ENCODE data around the gene ZP1. TPM values are rescaled to one million over a fixed set of nuclear protein-coding genes. Genes with fewer than 3 reads are reported as not detected.

ZP1 gene
- total RNA-seq, 4 donors from 2014 or later, result 2.1 TPM; not detected in 3

DNA sequence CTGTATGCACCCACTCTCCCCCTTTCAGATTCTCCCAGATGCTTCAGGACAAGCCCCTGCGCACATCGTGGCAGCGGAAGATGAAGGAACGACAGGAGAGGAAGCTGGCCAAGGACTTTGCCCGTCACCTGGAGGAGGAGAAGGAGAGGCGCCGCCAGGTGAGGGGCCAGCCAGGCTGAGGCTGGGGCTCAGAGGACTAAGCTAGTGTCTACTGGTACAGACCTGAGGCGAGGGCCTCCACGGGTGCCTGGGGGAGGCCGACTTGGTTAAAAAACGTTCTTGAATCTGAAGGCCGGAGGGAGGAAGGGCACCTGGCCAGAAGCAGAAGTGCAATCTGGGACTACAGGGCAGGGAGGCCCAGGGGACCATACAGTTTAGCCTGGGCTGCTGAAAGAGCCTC is 19.4 kb upstream of the ZP1 start:
- Histone ChIP-seq H3K4me3 (no peak overlapping the region), H3K27ac (no peak overlapping the region), H3K27me3 (no peaks in the 10 kb centered on the region), H3K36me3 (peaks cover 0 to 35% (median 0%) of the 10 kb centered on the region in 3 donors), H3K4me1 (peaks cover 0 to 30% (median 3%) of the 10 kb centered on the region in 4 donors), H3K9me3 (no peaks in the 10 kb centered on the region)
- TF ChIP-seq, protein P1, sequence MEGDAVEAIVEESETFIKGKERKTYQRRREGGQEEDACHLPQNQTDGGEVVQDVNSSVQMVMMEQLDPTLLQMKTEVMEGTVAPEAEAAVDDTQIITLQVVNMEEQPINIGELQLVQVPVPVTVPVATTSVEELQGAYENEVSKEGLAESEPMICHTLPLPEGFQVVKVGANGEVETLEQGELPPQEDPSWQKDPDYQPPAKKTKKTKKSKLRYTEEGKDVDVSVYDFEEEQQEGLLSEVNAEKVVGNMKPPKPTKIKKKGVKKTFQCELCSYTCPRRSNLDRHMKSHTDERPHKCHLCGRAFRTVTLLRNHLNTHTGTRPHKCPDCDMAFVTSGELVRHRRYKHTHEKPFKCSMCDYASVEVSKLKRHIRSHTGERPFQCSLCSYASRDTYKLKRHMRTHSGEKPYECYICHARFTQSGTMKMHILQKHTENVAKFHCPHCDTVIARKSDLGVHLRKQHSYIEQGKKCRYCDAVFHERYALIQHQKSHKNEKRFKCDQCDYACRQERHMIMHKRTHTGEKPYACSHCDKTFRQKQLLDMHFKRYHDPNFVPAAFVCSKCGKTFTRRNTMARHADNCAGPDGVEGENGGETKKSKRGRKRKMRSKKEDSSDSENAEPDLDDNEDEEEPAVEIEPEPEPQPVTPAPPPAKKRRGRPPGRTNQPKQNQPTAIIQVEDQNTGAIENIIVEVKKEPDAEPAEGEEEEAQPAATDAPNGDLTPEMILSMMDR (IDR thresholded peaks at IDR 0.05), result no peak
- TF ChIP-seq POLR2A (IDR thresholded peaks at IDR 0.05), result no peak
- no peak for DNase-seq

DNA sequence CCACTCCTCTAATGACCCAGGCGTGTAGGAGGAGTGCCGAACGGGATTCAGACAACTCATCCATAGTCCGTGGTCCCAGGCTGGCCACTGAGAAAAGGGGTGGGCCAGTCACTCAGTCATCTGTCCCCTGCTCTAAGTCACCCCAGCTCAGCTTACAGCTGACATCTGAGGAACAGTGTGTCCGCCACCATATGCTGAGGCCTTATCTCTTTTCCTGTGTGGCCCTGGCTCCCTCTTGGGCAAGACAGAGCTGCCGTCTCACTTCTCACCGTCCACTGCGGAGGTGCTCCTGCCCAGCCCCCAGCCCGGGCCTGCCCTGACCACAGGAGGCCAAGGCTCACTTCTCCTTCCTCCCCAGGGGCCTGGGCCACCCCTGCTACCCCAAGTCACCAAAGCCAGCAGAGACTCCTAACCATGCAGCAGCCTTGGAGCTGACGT is 18.6 kb upstream of the ZP1 start:
- no peaks in the 10 kb centered on the region for H3K9me3 ChIP-seq
- no peak overlapping the region for H3K4me3 ChIP-seq
- H3K27me3 ChIP-seq, result no peaks in the 10 kb centered on the region
- H3K36me3 ChIP-seq, result peaks cover 0 to 36% (median 0%) of the 10 kb centered on the region in 3 donors
- DNase-seq, result no peak
- no peak overlapping the region for H3K27ac ChIP-seq
- TF ChIP-seq, protein P1 (IDR thresholded peaks at IDR 0.05), result no peak
- no peak for TF ChIP-seq POLR2A (IDR thresholded peaks at IDR 0.05)
- H3K4me1 ChIP-seq, result peaks cover 0 to 22% (median 0%) of the 10 kb centered on the region in 4 donors

DNA sequence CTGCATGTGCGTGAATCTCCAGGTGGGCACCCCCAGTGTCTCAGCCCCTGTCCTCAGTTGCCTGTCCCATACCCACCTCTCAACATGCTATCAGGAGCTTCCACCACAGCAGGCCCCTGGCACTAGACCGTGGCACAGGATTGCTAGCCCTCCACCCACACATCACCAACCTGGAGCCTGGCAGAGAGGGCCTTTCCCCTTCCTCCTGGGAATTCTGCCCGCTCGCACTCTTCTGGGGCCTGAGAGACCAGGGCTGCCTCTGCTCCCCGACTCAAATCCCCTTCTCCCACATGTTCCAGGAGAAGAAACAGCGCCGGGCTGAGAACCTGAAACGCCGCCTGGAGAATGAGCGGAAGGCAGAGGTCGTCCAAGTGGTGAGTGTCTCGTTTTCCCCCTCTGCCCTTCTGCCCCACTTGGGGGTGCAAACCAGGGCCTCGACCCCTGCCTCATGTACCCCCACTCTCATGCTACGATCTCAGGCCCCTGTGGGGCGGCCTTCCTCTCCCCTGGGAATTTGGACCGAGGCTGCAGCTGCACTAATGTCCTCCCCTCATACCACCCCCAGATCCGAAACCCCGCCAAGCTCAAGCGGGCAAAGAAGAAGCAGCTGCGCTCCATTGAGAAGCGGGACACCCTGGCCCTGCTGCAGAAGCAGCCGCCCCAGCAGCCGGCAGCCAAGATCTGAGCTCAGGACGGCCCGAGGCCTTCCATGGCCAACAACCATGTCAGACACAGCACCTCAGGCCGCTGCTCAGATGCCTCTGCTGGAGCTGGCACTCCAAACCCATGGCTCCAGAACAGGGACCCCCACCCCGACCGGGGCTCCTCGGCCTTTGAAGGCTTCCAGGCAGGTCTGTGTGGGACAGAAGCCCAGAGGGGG is 17.5 kb upstream of the ZP1 start:
- no peak for TF ChIP-seq POLR2A (IDR thresholded peaks at IDR 0.05)
- TF ChIP-seq, protein P1 (IDR thresholded peaks at IDR 0.05), result no peak
- Histone ChIP-seq H3K4me3 (no peak overlapping the region), H3K4me1 (peaks cover 0 to 10% (median 0%) of the 10 kb centered on the region in 4 donors), H3K9me3 (no peaks in the 10 kb centered on the region), H3K27ac (no peak overlapping the region), H3K27me3 (no peaks in the 10 kb centered on the region), H3K36me3 (peaks cover 0 to 36% (median 0%) of the 10 kb centered on the region in 3 donors)
- DNase-seq, result no peak

DNA sequence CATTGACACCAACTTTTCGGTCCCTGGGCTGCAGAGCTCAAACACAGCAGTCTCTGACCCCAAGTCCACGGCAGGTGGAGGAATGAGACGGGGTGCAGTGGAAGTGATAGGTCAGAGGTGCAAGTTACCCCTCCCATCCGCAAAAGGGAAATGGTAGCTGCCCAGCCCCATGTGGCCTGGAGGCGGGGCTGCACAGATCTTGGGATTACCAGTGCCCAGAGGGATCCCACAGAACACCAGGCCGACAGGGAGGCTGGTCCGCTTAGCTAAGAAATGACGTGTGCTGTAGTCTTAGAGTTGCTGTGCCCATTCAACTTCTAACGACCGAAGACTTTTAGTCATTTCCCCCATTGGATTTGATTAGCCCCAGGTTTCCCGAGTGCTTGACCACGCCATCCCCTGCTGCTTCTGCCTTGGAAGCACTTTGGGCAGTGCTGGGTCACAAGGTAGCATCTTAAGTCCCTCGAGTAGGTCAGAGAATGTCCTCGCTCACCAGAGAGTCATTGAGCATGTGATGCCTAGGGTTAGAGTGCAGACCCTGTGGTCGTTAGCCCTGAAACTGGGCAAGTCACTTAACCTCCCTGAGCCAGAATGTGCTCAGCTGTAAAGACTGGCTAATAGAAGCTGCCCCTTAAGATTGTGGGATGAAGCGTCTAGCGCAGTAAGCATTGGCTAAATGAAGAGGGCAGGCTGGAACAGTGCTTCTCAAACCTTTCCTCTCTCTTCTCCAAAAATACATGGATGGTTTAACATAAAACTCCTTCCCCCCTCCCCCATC is 15.8 kb upstream of the ZP1 start:
- Histone ChIP-seq H3K27ac (peak overlapping the region in 3 of 4 donors; percentile 68 to 92 (median 89)), H3K4me3 (peak overlapping the region in 2 of 4 donors; percentile 59 to 63), H3K4me1 (peaks cover 0 to 3% (median 0%) of the 10 kb centered on the region in 4 donors), H3K9me3 (no peaks in the 10 kb centered on the region), H3K27me3 (no peaks in the 10 kb centered on the region), H3K36me3 (peaks cover 0 to 36% (median 0%) of the 10 kb centered on the region in 3 donors)
- DNase-seq, result no peak
- TF ChIP-seq, protein P1 (IDR thresholded peaks at IDR 0.05), result no peak
- no peak for TF ChIP-seq POLR2A (IDR thresholded peaks at IDR 0.05)

DNA sequence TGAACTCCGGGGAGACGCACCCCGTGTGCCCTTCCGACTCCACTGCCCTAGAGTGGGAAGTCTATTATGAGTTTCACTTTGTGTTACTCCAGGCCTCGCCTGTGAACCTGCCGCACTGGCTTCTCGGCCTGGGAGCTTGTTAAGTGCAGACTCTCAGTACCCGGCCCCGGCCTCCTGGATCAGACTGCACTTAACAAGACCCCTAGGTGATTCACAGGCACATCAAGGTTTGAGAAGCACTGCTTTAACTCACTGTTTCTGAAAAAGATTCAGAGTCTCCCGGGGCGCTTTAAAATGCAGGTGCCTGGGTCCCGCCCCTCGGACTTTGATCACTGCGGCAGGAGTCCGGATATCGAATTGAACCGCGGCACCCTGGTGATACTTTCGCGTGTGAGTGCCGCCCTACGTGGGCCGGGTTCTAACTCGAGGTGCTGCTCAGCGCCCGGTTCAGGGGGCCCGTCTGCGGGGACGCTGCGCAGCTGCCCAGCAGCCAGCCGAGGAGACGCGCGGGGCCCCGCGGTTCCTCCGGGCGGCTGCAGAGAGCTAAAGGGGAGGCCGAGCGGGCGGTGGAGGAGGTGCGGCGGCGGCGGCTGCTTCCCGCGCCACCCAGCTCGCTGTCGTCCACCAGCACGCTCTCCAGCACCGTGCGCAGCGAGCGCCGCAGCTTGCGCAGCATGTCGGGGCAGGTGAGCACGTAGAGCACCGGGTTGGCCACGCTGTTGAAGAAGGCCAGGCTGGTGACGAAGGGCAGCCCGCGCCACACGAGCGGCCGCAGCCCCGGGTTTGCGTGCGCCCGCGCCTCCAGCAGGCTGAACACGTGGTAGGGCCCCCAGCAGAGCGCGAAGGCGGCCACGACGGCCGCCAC is 15.0 kb upstream of the ZP1 start:
- Histone ChIP-seq H3K27ac (peak overlapping the region in 3 of 4 donors; percentile 68 to 92 (median 89)), H3K36me3 (peaks cover 0 to 36% (median 0%) of the 10 kb centered on the region in 3 donors), H3K27me3 (no peaks in the 10 kb centered on the region), H3K4me3 (peak overlapping the region in 3 of 4 donors; percentile 18 to 63 (median 59)), H3K9me3 (no peaks in the 10 kb centered on the region), H3K4me1 (peaks cover 0 to 3% (median 0%) of the 10 kb centered on the region in 4 donors)
- TF ChIP-seq, protein P1 (IDR thresholded peaks at IDR 0.05), result peak in 1 of 6 experiments; percentile 31
- peak; percentile 60 to 64 for TF ChIP-seq POLR2A (IDR thresholded peaks at IDR 0.05)
- DNase-seq, result peak in 2 of 3 donors; percentile 91 to 93

Data from Peyer's patch (tissue), 4 donors.